ENCODE data around the gene SLC25A43. TPM values are rescaled to one million over a fixed set of nuclear protein-coding genes. Genes with fewer than 3 reads are reported as not detected.
"Not testable (repeated sequence)": the region's sequence is repeated elsewhere in the genome, so short reads cannot be mapped to it uniquely, and the experiment has no call there.

Gene SLC25A43
- total RNA-seq, 1 donor from 2014 or later: 1.9 TPM

DNA sequence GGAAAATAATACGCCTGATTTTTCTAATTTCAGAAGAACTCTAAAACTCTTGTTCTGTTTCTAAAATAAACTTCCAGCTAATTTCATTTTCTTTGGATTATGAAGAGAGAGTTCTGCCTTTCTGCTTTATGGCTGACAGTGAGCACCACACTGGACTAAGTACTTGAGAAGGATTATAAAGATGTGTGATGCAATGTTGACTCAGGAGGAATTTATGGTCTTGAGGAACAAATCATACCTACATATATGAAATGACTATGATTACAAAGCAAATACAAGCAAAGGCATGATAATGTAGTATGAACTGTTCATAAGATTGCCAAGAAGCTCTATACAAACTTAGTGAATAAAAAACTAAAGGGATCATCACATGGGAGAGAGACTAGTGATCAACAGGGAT lies 56.1 kb downstream of the SLC25A43 start:
- DNase-seq: no peak
- ATAC-seq: no peak
- intact Hi-C loops (cut with micrococcal nuclease): no loop called here

DNA sequence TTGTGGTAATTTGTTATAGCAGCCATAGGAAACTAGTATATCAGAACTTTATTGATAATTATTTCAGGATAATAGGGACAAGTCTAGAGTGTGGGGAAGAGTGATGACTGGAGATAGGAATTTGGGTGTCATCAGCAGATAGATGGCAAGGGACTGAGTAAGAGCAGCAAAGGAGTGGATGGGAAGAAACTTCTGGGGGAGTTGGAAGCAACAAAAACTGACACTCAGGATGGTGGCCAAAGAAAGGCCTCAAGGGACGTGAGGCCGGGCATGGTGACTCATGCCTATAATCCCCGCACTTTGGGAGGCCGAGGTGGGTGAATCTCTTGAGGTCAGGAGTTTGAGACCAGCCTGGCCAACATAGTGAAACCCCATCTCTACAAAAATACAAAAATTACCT lies 60.0 kb downstream of the SLC25A43 start:
- no peak for ATAC-seq
- intact Hi-C loops (cut with micrococcal nuclease): no loop called here
- DNase-seq: no peak

- no peak for DNase-seq
- intact Hi-C loops (cut with micrococcal nuclease): no loop called here
- no peak for ATAC-seq
These were observed 66.4 kb downstream of the SLC25A43 start for GRCh38 chrX:119465555-119465954.

DNA sequence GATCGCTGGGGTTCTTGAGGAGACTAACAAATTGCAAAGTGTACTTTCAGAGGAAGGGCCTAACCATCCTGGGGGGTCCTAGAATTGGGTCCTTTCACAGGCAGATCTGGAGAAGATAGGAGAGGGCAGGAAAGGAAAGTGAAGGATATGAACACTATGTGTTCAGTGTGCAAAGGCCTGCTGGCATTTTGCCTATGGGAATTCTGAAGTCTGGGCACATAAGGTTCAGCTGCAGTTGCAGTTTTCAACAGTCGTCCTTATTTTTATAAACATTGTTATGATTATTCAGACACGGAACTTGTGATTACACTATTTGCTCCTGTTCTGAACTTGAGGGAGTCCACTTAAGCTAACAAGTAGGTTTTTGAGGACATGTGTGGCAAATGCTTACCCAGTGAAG lies 67.8 kb downstream of the SLC25A43 start:
- no peak for ATAC-seq
- intact Hi-C loops (cut with micrococcal nuclease): no loop called here
- DNase-seq: no peak

DNA sequence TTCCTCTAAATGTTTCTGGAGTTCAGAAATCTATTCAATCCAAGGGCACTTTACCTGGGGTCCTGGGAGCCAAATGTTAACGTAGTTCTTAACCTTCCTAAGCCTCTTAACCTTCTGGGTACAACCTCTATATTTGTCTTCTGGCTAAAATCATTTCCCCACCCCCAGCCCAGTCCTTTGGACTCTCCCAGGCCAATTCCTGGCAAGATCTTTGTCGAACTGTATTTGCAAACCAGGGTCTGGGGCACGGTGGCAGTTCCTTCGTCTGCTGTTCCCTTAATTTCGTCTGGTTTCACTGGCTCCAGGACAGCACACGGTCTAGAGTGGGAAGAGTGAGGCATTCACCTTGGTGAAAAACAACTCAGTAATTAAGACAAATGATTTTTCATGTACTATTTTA lies 68.3 kb downstream of the SLC25A43 start:
- DNase-seq: no peak
- intact Hi-C loops (cut with micrococcal nuclease): no loop called here

DNA sequence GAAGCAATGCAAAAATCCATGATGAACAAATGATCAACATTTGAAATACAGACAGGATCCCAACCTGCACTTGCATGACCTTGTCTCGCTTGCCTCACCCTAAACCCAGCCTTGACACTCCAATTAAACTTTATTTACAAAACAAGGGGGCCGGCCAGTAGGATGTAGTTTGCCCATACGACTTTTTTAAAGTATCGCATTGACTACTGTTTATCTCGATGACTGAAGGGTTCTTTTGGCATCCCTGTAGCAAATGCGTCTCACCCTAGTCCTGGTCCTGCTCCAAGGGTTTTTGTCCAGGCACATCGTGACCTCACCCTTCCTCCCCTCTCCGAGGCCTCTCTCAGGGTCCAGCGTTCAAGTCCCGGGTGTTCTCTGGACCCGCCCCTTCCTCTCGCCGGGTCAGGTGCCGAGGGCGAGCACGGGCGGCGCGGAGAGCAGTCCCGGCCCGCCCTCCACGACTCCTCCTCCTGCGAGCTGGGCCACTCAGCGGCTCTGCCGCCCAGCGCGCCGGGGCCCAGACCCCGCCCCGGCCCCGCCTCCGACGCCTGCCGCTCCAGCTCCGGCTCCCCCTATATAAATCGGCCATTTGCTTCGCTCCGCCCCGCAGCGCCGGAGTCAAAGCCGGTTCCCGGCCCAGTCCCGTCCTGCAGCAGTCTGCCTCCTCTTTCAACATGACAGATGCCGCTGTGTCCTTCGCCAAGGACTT lies 68.9 kb downstream of the SLC25A43 start, which contains the start of gene SLC25A5:
Gene SLC25A5, plus strand, starts transcription at position 603 of the 709 bp plus-strand sequence. Its CDS starts 72 bp downstream, at position 675.
- intact Hi-C loops (cut with micrococcal nuclease): no loop called here
- peak; percentile 97 for ATAC-seq

More for the DNA sequence above, 68.3 kb downstream of the SLC25A43 start:
- ATAC-seq: no peak

DNA sequence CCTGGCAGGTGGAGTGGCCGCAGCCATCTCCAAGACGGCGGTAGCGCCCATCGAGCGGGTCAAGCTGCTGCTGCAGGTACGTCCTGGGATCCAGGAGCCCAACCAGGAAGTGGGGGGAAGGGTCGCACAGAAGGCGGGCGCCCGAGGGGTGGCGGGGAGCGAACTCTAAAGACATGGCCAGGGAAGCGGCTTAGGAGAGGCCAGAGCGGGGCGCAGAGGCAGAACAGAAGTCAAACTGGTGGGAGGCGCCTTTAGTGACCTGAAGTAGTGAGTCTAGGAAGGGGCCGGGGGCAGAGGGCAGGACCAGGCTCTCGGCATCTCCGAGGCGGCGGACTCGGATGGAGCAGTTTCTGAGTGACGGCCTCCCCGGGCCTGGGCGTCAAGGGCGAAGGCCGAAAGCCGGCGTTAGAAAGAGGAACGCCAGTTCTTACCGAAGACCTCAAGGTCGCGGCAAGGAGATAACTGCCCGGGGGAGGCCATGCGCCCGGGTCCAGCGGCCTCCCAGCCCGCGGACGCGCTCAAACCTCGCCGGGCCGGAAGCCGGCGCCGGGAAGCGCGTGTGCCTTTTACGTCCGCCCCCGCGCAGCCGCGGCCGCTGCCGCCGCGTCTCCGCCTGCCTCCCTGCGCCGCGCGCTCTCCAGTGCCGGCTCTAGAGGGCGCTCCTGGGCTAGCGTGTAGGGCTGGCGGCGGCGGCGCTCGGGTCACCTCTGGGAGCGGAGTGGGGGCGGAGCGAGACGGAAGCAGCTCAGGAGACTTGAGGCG lies 69.6 kb downstream of the SLC25A43 start:
- intact Hi-C loops (cut with micrococcal nuclease): no loop called here
- peak; percentile 95 for DNase-seq
- ATAC-seq: peak; percentile 90

More for the DNA sequence above, 68.9 kb downstream of the SLC25A43 start, which contains the start of gene SLC25A5:
- peak; percentile 91 for DNase-seq

DNA sequence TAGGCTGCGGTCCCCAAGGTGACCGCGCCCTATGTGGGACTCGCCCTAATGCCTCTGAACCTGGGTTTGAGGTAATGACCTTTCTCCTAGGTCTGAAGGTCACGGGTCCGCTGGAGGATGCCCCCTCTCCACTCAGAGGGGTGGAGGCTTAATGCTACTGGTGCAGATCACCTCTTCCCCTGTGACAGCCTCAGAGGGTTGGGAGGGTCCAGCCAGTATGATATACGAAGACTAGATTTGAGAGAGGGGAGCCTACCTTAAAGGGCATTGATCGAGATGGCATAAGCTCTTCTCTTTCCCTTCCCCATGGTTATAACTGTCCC lies 70.1 kb downstream of the SLC25A43 start:
- ATAC-seq (peak; percentile 13), DNase-seq (no peak)
- intact Hi-C loops (cut with micrococcal nuclease): no loop called here

DNA sequence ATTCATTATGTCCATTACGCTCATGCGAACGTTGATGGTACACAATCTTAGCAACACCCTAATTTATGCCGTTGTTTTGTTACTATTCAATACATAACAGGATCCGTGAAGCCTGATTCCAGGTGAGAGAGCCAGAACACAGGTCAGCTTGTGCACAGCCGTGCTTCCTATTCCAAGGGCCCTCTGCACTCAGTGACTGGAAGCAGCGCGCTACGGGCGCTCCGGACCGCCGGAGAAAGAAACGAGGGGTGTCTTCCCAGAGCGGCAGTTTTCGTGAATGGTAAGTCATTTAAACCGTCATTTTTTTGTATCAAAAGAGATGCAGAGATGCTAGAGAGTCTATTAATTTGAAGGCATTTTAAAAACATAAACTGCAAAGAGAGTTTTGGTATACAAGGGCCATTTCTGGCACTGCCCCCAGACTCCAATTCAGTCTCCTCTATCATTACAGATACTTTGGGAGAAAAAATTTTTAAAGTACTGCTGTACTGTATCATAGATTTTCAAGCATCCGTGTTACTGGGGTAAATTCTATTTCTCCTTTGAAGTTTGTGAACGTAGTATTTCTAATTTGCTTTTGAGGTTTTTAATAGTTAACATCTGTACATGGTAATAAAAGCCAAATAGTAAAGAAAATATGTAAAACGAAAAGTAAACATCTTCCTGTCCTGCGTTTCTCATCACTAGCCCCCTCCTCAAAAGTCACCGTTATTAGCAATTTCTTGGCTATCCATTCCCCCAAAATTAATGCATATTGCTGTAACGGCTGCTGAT lies 75.7 kb downstream of the SLC25A43 start:
- intact Hi-C loops (cut with micrococcal nuclease): no loop called here
- ATAC-seq (no peak), DNase-seq (no peak)

DNA sequence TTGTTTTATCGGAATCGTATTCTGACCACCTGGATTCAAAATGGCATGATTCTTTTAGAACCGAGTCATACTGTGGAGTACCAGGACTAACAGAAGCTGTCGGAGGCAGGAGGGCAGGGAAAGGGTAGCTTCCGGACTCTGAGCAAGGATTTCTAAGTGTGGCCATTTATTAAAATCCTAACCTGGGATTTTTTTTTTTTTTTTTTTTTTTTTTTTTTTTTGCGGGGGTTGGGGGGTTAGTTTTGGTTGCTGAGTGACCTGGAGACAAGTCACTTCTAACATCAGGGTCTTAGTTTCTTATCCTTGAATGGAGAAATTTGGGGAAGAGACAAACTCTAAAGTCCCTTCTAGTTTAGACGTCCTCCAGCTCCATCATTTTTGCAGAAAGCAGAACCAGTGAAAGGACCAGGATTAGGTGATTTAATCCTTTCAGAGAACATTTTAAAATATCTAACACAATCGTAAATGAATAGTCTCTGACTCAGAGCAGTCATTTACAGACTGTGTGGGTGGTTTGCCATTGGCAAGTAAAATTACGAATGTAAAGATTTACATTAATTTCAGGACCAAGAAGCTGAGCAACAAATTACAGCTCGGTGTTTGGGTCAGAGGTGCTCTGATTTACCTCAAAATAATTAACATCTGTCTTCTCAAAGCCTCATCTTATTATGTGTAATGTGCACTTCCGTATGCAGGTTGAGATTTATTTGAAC lies 76.4 kb downstream of the SLC25A43 start:
- intact Hi-C loops (cut with micrococcal nuclease): no loop called here
- no peak for ATAC-seq
- DNase-seq: no peak

DNA sequence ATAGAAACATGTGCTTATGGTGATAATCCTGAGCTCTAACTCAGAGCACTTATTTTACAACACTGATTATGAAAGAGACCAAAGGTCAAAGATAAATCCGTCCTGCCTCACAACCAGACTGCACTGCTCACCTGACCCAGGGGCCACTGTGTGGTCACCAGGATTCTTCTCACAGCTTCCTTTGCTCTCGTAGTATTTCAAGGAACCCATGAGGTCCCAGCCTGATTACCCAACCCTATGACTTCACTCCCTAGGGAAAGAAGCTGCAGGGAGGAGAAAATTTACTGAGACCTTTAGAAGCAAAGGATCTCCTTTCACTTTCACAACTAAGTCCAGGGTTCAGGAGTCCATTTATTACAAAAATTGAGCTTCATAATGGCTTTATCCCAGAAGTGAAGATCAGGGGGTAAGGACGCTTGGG lies 78.7 kb downstream of the SLC25A43 start:
- intact Hi-C loops (cut with micrococcal nuclease): no loop called here
- ATAC-seq: peak; percentile 32
- no peak for DNase-seq

GRCh38 chrX:119478504-119478903 lies 79.4 kb downstream of the SLC25A43 start:
- no peak for DNase-seq
- no peak for ATAC-seq
- intact Hi-C loops (cut with micrococcal nuclease): no loop called here

DNA sequence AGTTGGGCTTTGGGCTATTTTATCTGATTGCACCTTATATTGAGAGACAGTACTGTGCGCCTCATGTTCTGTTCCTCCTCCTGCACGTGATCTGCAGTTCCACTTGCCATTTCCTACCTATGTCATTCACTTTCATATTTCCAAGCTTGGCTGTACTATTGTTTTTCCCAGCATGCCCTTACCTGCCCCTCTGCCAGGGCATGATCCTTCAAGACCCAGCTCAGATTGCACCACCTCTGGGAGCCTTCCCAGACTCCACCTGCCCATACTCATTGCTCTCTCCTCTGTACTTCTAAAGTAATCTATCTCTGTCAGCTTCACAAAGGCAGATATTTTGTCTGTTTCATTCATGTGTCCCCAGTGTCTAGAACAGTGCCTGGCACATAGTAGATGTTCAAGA lies 80.7 kb downstream of the SLC25A43 start:
- no peak for ATAC-seq
- intact Hi-C loops (cut with micrococcal nuclease): no loop called here
- no peak for DNase-seq

- intact Hi-C loops (cut with micrococcal nuclease): no loop called here
- DNase-seq (peak; percentile 48), ATAC-seq (peak; percentile 86)
These were observed 82.2 kb downstream of the SLC25A43 start for GRCh38 chrX:119481323-119481801.

DNA sequence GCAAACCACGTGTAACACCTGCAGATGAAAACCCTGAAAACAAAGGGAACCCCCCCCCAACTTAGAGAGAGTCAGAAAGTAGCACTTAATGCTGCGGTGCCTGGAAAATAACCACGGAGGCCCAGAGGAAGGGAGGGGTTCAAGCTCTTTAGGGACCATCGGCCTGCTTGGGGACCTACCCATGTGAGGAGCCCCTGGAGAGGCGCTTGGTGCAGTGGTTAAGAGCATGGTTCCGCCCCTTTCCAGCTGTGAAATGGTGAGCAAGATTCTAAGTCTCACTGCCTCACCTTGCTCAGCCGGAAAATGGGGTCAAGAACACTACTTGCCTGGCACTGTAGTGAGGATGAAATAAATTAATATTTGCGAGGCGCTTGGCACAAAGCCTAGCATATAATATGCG lies 82.9 kb downstream of the SLC25A43 start:
- intact Hi-C loops (cut with micrococcal nuclease): no loop called here
- no peak for DNase-seq
- ATAC-seq: no peak

GRCh38 chrX:119482481-119483480 lies 83.6 kb downstream of the SLC25A43 start:
- ATAC-seq: peak; percentile 80
- peak; percentile 81 for DNase-seq
- intact Hi-C loops (cut with micrococcal nuclease): no loop called here

GRCh38 chrX:119486745-119487144 lies 87.6 kb downstream of the SLC25A43 start:
- no peak for DNase-seq
- ATAC-seq: no peak
- intact Hi-C loops (cut with micrococcal nuclease): no loop called here

DNA sequence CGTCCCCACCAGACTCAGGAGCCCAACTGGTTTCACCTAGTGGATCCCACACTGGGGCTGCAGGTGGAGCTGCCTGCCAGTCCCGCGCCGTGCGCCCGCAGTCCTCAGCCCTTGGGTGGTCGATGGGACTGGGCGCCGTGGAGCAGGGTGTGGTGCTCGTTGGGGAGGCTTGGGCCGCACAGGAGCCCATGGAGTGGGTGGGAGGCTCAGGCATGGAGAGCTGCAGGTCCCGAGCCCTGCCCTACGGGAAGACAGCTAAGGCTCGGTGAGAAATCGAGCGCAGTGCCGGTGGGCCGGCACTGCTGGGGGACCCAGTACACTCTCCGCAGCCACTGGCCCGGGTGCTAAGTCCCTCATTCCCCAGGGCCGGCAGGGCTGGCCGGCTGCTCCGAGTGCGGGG lies 88.6 kb downstream of the SLC25A43 start:
- DNase-seq; intact Hi-C loops (cut with micrococcal nuclease); ATAC-seq: not testable (repeated sequence)
